GM21526 (cell line): ENCODE data around the gene AGR2.

ENCODE experiments used
- ATAC-seq: cut with Tn5 transposase; IDR thresholded peaks from one replicate; pipeline ENCODE4 v1.9.1; 2021; ENCODE audit warnings: moderate library complexity; ENCODE audit not compliant: unreplicated experiment, low FRiP score

AGR2 gene

DNA sequence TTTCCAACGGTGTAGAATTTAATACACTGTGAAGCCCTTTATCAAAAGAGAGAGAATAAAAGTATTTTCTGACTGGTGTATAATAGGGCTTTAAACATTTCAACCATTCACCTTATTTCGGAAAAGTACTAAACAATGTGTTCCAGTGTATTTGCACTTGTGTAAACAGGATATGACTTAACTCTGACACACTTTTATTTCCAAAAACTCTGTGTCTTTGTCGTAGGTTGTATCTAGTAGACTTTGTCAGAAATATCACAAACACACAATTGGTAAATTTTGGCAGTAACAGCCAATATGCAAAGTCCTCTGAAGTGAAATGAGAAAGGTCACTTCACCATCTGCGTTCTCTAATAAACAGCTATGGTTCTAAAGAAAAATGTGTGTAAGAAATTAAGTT, 61.6 kb downstream of the AGR2 start:
- no peak for ATAC-seq

DNA sequence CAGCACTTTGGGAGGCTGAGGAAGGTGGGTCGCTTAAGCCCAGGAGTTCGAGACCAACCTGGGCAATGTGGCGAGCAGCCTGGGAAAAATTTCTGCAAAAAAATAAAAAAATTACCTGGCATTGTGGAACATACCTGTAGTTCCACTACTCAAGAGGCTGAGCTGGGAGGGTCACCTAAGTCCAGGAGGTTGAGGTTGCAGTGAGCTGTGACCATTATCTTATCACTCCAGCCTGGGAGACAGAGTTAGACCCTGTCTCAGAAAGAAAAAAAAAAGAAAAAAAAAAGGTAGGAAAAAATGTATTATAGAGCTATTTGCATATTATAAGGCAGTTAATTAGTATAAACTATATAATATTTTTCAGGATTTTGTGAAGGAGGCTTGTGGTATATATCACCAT, 62.3 kb downstream of the AGR2 start:
- ATAC-seq: no peak
